K562 (cell line): ENCODE results near the gene S100P. TPM values are rescaled to one million over a fixed set of nuclear protein-coding genes. Genes with fewer than 3 reads are reported as not detected.

Experiments
- BACH1 ChIP-seq: fragments of 200-800 bp; sonication (Bioruptor generic); IDR thresholded peaks from 2 replicates; pipeline ENCODE4 v1.6.1; 2016; ENCODE audit warnings: missing genetic modification characterization, missing compliant biosample characterization
- CBX2 ChIP-seq: fragments of 200-600 bp; sonication (generic); IDR thresholded peaks from one replicate; pipeline ENCODE4 v1.6.1; 2012; ENCODE audit warnings: mild to moderate bottlenecking, low read length, inconsistent platforms; ENCODE audit not compliant: insufficient read depth, poor library complexity, severe bottlenecking
- CREBBP ChIP-seq: IDR thresholded peaks from one replicate; pipeline ENCODE4 v1.6.1; 2012; ENCODE audit warnings: low read depth, mild to moderate bottlenecking, control low read depth, inconsistent platforms, low read length
- CREM ChIP-seq: IDR thresholded peaks from 2 replicates; pipeline ENCODE4 v1.6.1; 2014; ENCODE audit warnings: antibody characterized with exemption, low read depth
- E4F1 ChIP-seq: fragments of 250-450 bp; sonication (Bioruptor Pico); IDR thresholded peaks from 2 replicates; pipeline ENCODE4 v1.5.0; 2021; ENCODE audit warnings: mild to moderate bottlenecking, borderline replicate concordance
- ERF ChIP-seq: fragments of 450-650 bp; formaldehyde crosslinking; IDR thresholded peaks from 2 replicates; pipeline ENCODE4 v1.4.0; 2020; ENCODE audit warnings: mild to moderate bottlenecking, mixed read lengths
- GTF2B ChIP-seq: IDR thresholded peaks from 2 replicates; pipeline ENCODE4 v1.6.1; 2011; ENCODE audit not compliant: insufficient read length; ENCODE audit errors: extremely low read depth
- KLF16 ChIP-seq: IDR thresholded peaks from 2 replicates; pipeline ENCODE4 v1.6.1; 2016; ENCODE audit warnings: antibody characterized with exemption
- LARP7 ChIP-seq: fragments of 450-650 bp; IDR thresholded peaks from 2 replicates; pipeline ENCODE4 v1.6.1; 2016
- MNT ChIP-seq, 2 experiments: fragments of 450-650 bp; conservative IDR thresholded peaks; 2 replicates each; pipeline ENCODE4 v1.6.1; 2017; ENCODE audit warnings: mild to moderate bottlenecking in 2 of 2, moderate library complexity in 2 of 2
- MYBL2 ChIP-seq, 2 experiments: fragments of 450-650 bp in 1 of 2; sonication (generic) in 1 of 2; formaldehyde crosslinking in 1 of 2; IDR thresholded peaks; 2 replicates each; pipeline versions ENCODE4 v1.6.1 to v1.8.1; 2017 to 2022; ENCODE audit warnings: borderline replicate concordance in 1 of 2, inconsistent platforms in 1 of 2, low read depth in 1 of 2, mild to moderate bottlenecking in 1 of 2, missing genetic modification reagents in 1 of 2, moderate library complexity in 1 of 2
- NCOA4 ChIP-seq: fragments of 450-650 bp; IDR thresholded peaks from 2 replicates; pipeline ENCODE4 v1.6.1; 2018; ENCODE audit warnings: mild to moderate bottlenecking; ENCODE audit not compliant: partially characterized antibody
- RBM22 ChIP-seq: fragments of 200-400 bp; formaldehyde crosslinking; IDR thresholded peaks from 2 replicates; pipeline ENCODE4 v1.6.1; 2018; ENCODE audit warnings: low read length, low read depth; ENCODE audit not compliant: poor library complexity, severe bottlenecking
- SMARCE1 ChIP-seq: fragments of 450-650 bp; IDR thresholded peaks from 2 replicates; pipeline ENCODE4 v1.7.1; 2016; ENCODE audit warnings: mild to moderate bottlenecking
- VEZF1 ChIP-seq: fragments of 200-800 bp; sonication (Bioruptor generic); IDR thresholded peaks from 2 replicates; pipeline ENCODE4 v1.6.1; 2017; ENCODE audit warnings: missing genetic modification characterization, missing compliant biosample characterization
- ZBED1 ChIP-seq: IDR thresholded peaks from 2 replicates; pipeline ENCODE4 v1.6.1; 2014
- ZEB2 ChIP-seq: fragments of 450-650 bp; IDR thresholded peaks from 2 replicates; pipeline ENCODE4 v1.6.1; 2016
- ZFP1 ChIP-seq: fragments of 450-650 bp; formaldehyde crosslinking; IDR thresholded peaks from 2 replicates; pipeline ENCODE4 v1.4.0; 2020; ENCODE audit warnings: mild to moderate bottlenecking, mixed read lengths
- ZNF121 ChIP-seq: sonication (generic); formaldehyde crosslinking; conservative IDR thresholded peaks from 2 replicates; pipeline ENCODE4 v1.8.0; 2022; ENCODE audit warnings: missing genetic modification reagents
- ZNF124 ChIP-seq: sonication (generic); formaldehyde crosslinking; IDR thresholded peaks from 2 replicates; pipeline ENCODE4 v1.8.1; 2022; ENCODE audit warnings: missing genetic modification reagents
- ZNF316 ChIP-seq: fragments of 450-650 bp; IDR thresholded peaks from 2 replicates; pipeline ENCODE4 v1.6.1; 2016
- ZNF445 ChIP-seq: fragments of 250-450 bp; sonication (Bioruptor Pico); IDR thresholded peaks from 2 replicates; pipeline ENCODE4 v1.4.0; 2020; ENCODE audit warnings: low read depth, mild to moderate bottlenecking, moderate library complexity
- ZNF561 ChIP-seq: fragments of 450-650 bp; formaldehyde crosslinking; conservative IDR thresholded peaks from 2 replicates; pipeline ENCODE4 v1.4.0; 2020; ENCODE audit warnings: mild to moderate bottlenecking, moderate library complexity
- ZNF644 ChIP-seq: fragments of 200-800 bp; sonication (Bioruptor generic); IDR thresholded peaks from 2 replicates; pipeline ENCODE4 v1.6.1; 2016; ENCODE audit warnings: low read depth, missing genetic modification characterization, missing compliant biosample characterization
- polyA plus RNA-seq, 8 experiments: library from polyadenylated mRNA; depleted of rRNA in 4 of 8; stranded (reverse) in 5 of 8; unstranded in 3 of 8; fragments of >200 nt; fragmentation: Nextera tagmentation in 2 of 8; fragmentation: Illumina TruSeq in 1 of 8; extraction: Ambion mirVana in 2 of 8; extraction: Trizol in 1 of 8; gene quantifications; 2 replicates each; pipeline versions ENCODE4 v1.2.1 to v1.2.3, GENCODE V29; 2011 to 2014; ENCODE audit warnings: inconsistent platforms in 1 of 8, missing spikeins in 1 of 8
- total RNA-seq, 7 experiments: library from RNA; depleted of rRNA in 6 of 7; stranded (reverse); fragments of >200 nt in 6 of 7; fragmentation: Illumina TruSeq in 2 of 7; extraction: Trizol in 2 of 7; gene quantifications; 2 replicates each; pipeline versions ENCODE4 v1.2.1 to v1.2.3, GENCODE V29; 2011 to 2021; ENCODE audit warnings: low replicate concordance in 1 of 7

Gene S100P
- total and polyA plus RNA-seq, 9 of the 15 experiments (the other 6 are each of a cell fraction or from before 2014, with no cell fraction given), result 4.1 to 23.8 (median 7.5) TPM

GRCh38 chr4:6716958-6717655, 23.4 kb downstream of the S100P start (continued):
- TF ChIP-seq GTF2B (no peak), MYBL2 (IDR thresholded peaks at IDR 0.05; ENCODE audit: low read depth) (no peak), MYBL2 (CRISPR knock-in tag; IDR thresholded peaks at IDR 0.05; ENCODE audit: borderline replicate concordance) (no peak), ZNF121 (no peak), MNT (conservative IDR thresholded peaks at IDR 0.05) (0 out of 4 replicates have a peak, but pooled peaks of 1 of the 2 experiments have one; percentile 1), VEZF1 (CRISPR knock-in tag) (no peak), CREBBP (no peak), KLF16 (no peak), ZNF644 (tag) (no peak), ZNF316 (no peak), SMARCE1 (0 out of 2 replicates have a peak, but pooled peaks have one; percentile 7), CREM (no peak), RBM22 (no peak), CBX2 (no peak), BACH1 (tag) (0 out of 2 replicates have a peak, but pooled peaks have one; percentile 35), E4F1 (CRISPR knock-in tag) (no peak), ERF (CRISPR knock-in tag) (no peak), ZNF445 (CRISPR knock-in tag) (no peak), LARP7 (no peak), ZBED1 (no peak), ZNF124 (CRISPR knock-in tag) (no peak), ZNF561 (CRISPR knock-in tag) (no peak), ZFP1 (CRISPR knock-in tag) (no peak), ZEB2 (no peak), NCOA4 (no peak)
